Lower leg skin (tissue), 4 donors: ENCODE data around the gene KLRC1. TPM values are rescaled to one million over a fixed set of nuclear protein-coding genes. Genes with fewer than 3 reads are reported as not detected.

ENCODE experiments used
- DNase-seq, 2 donors: peaks; one replicate each; pipeline ENCODE4 v3.0.0-alpha.2; 2019; ENCODE audit warnings: low spot score in 2 of 2
- H3K4me3 ChIP-seq: fragments of 200-600 bp; sonication (generic); 2 replicates; pipeline ENCODE4 v1.5.1; 2017; ENCODE audit warnings: mild to moderate bottlenecking, low read depth; ENCODE audit not compliant: poor library complexity, severe bottlenecking
- CTCF ChIP-seq, 3 donors: fragments of 450-650 bp; IDR thresholded peaks; one replicate each; pipeline ENCODE4 v1.5.1; 2016; ENCODE audit warnings: antibody characterized with exemption in 3 of 3, mild to moderate bottlenecking in 3 of 3, moderate library complexity in 2 of 3
- POLR2A ChIP-seq, 2 donors: fragments of 450-650 bp; IDR thresholded peaks; one replicate each; pipeline ENCODE4 v1.6.1; 2016 to 2017; ENCODE audit warnings: antibody characterized with exemption in 2 of 2, mild to moderate bottlenecking in 1 of 2, moderate library complexity in 1 of 2
- WGBS, 2 donors: methylation state at CpG; one replicate each; pipeline ENCODE4 v1.1.5; 2018; 5-methylcytosine and 5-hydroxymethylcytosine counted together
- intact Hi-C: fragments of 100-400 bp; cut with DNase I; formaldehyde crosslinking; loops from one replicate; pipeline ENCODE4 v1.15.0; 2023; ENCODE audit warnings: low total_unique reads
- total RNA-seq, 4 donors: library from RNA; depleted of rRNA; stranded (reverse); fragments of >200 nt; gene quantifications; one replicate each; pipeline ENCODE4 v1.1.0, GENCODE V29; 2016

The KLRC1 gene
- total RNA-seq, 4 donors from 2014 or later = not detected

GRCh38 chr12:10409392-10409791, 43.8 kb downstream of the KLRC1 start, which contains the start of gene KLRC4:
TSS of gene KLRC4 (minus strand) at chr12:10409757. CDS start at chr12:10409575, 182 bp downstream.
- DNase-seq = no peak
- intact Hi-C loops = no loop called here
- TF ChIP-seq POLR2A (IDR thresholded peaks at IDR 0.05) (no peak), CTCF (IDR thresholded peaks at IDR 0.05) (no peak)
- no peak within 1 kb of the TSS for H3K4me3 ChIP-seq
- WGBS, 2 donors = 0 to 37% methylated on average over 1 of the region's 1 CpG

GRCh38 chr12:10408842-10409241, 44.3 kb downstream of the KLRC1 start:
- no peak for TF ChIP-seq CTCF (IDR thresholded peaks at IDR 0.05)
- TF ChIP-seq POLR2A (IDR thresholded peaks at IDR 0.05) = no peak
- no peak overlapping the region for H3K4me3 ChIP-seq
- intact Hi-C loops = no loop called here
- 68 to 74% methylated on average over 3 of the region's 3 CpGs for WGBS, 2 donors
- no peak for DNase-seq

GRCh38 chr12:10406725-10407124, 46.5 kb downstream of the KLRC1 start:
- H3K4me3 ChIP-seq = no peak overlapping the region
- 43 to 61% methylated on average over 4 of the region's 4 CpGs for WGBS, 2 donors
- DNase-seq = peak; percentile 53 to 86

GRCh38 chr12:10405294-10405693, 47.9 kb downstream of the KLRC1 start:
- WGBS, 2 donors = 92 to 94% methylated on average over 5 of the region's 5 CpGs
- DNase-seq = no peak
- TF ChIP-seq CTCF (IDR thresholded peaks at IDR 0.05) (no peak), POLR2A (IDR thresholded peaks at IDR 0.05) (no peak)
- no peak overlapping the region for H3K4me3 ChIP-seq
- intact Hi-C loops = no loop called here

More at GRCh38 chr12:10406725-10407124, 46.5 kb downstream of the KLRC1 start:
- no peak for TF ChIP-seq CTCF (IDR thresholded peaks at IDR 0.05)
- no peak for TF ChIP-seq POLR2A (IDR thresholded peaks at IDR 0.05)
- intact Hi-C loops = no loop called here

GRCh38 chr12:10404798-10405197, 48.4 kb downstream of the KLRC1 start:
- intact Hi-C loops = no loop called here
- DNase-seq = no peak
- H3K4me3 ChIP-seq = no peak overlapping the region
- TF ChIP-seq POLR2A (IDR thresholded peaks at IDR 0.05) (no peak), CTCF (IDR thresholded peaks at IDR 0.05) (no peak)

GRCh38 chr12:10400829-10401228, 52.3 kb downstream of the KLRC1 start:
- H3K4me3 ChIP-seq = no peak overlapping the region
- intact Hi-C loops = no loop called here
- no peak for DNase-seq
- TF ChIP-seq CTCF (IDR thresholded peaks at IDR 0.05) (no peak), POLR2A (IDR thresholded peaks at IDR 0.05) (no peak)
